T-helper 17 cell (primary cell): ENCODE measurements around the gene WDFY3. TPM values are rescaled to one million over a fixed set of nuclear protein-coding genes. Genes with fewer than 3 reads are reported as not detected.

Source experiments
- ATAC-seq: fragments of 150-1000 bp; cut with Tn5 transposase; 2 replicates; pipeline ENCODE4 v1.10.0; 2021; ENCODE audit warnings: mild to moderate bottlenecking, moderate library complexity
- DNase-seq, 3 donors: peaks; one replicate each; pipeline versions ENCODE4 v3.0.0 to v3.0.0-alpha.2; 2020 to 2021
- H3K9me3 ChIP-seq: one replicate; pipeline ENCODE4 v1.7.0; 2013; ENCODE audit warnings: low read length, mild to moderate bottlenecking; ENCODE audit not compliant: control insufficient read depth, poor library complexity, severe bottlenecking
- H3K27ac Mint-ChIP-seq: one replicate; pipeline ENCODE4 v1.8.0; 2022; ENCODE audit warnings: mild to moderate bottlenecking, moderate library complexity, mixed read lengths
- H3K27me3 Mint-ChIP-seq: one replicate; pipeline ENCODE4 v1.8.0; 2022; ENCODE audit warnings: mixed read lengths
- H3K36me3 Mint-ChIP-seq: one replicate; pipeline ENCODE4 v1.8.0; 2022; ENCODE audit warnings: low read depth, mixed read lengths
- H3K4me1 Mint-ChIP-seq: one replicate; pipeline ENCODE4 v1.8.0; 2022; ENCODE audit warnings: mild to moderate bottlenecking, mixed read lengths
- H3K4me3 Mint-ChIP-seq: one replicate; pipeline ENCODE4 v1.8.0; 2022; ENCODE audit warnings: mild to moderate bottlenecking, moderate library complexity, mixed read lengths
- total RNA-seq, 4 donors: library from RNA in 2 of 4; stranded (reverse) in 2 of 4; gene quantifications; one replicate each; pipeline ENCODE4 v1.2.3 and lab custom pipeline; 2022 to 2026

Gene WDFY3
- total RNA-seq = 1 to 10 TPM; 2.4 to 2.6 TPM
- 0.90 to 2.4 reads per million in 2 donors for total RNA-seq (lab: John Stamatoyannopoulos, UW)

DNA sequence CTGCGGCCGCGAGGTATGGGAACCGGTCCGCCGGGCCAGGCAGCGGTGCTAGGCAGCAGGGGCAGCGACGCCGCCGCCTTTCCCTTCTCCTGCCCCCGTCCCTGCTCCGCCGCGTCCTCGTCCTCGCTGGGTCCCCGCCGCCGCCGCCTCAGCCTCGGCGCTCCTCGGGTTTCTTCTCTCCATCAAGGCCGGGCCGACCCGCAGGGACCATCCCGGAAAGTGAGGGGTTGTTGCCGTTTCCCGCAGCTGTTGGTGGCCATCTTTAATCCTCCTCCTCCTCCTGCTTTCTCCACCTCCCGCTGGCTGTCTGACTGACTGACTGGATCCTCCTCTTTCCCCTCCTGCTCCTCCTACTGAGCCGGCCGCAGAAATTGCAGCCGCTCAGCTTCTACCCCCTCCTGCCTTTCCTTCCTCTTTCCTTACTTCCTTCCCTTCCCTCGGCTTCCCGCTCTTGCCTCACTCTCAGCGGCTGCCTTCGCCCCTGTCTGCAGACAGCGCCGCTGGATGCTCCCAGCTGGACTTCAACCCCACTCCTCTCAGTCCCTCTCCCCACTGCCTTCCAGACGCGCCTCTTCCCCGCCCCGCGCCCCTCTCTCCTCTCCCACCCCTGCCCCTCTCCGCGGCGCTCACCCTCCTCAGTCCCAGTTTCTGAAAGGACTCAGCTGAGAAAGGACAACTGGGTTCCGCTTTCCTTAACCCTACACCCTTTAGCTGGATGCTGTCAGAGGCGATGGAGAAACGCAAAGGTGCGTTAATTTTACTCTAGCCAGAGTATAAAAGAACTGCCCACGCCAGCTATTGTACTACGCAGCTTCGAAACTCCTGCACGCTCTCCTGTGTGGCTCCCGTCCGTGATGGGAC, at the start of gene WDFY3:
TSS of gene WDFY3 (minus strand) at position 309 of the 861 bp plus-strand sequence. CDS start 106,099 bp downstream, outside the sequence.
- peaks cover 11% of the 10 kb centered on the region for H3K4me1 Mint-ChIP-seq
- peak within 1 kb of the TSS; percentile 86 for H3K27ac Mint-ChIP-seq
- peaks cover 6% of the 10 kb centered on the region for H3K36me3 Mint-ChIP-seq
- ATAC-seq (peak; percentile 70), DNase-seq (no peak)
- peak within 1 kb of the TSS; percentile 94 for H3K4me3 Mint-ChIP-seq
- no peaks in the 10 kb centered on the region for H3K9me3 ChIP-seq
- H3K27me3 Mint-ChIP-seq = peaks cover 37% of the 10 kb centered on the region

DNA sequence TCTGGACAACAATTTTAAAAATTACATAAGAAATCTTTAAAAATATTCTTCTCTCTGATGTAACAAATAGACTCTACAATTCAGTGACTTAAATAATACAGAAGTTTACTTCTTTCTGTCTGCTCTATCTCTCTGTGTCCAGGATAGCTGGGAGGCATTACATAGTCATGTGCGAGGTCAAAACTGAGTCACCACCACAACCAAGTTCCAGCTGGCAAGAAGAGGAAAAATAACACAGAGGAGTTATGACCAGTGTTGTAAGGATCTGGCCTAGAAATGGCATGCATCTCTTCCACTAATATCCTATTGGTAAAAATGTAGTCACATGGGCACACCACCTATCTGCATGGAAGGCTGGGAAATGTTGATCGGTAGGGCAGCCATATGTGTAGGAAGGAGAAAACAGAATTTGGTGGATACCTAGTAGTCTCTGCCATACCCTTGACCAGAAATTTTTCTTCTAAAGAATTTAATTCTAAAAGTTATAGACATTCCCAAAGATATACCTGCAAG, 39.4 kb upstream of the WDFY3 start:
- no peak overlapping the region for H3K4me3 Mint-ChIP-seq
- H3K27me3 Mint-ChIP-seq = no peaks in the 10 kb centered on the region
- DNase-seq (no peak), ATAC-seq (no peak)
- no peaks in the 10 kb centered on the region for H3K4me1 Mint-ChIP-seq
- H3K9me3 ChIP-seq = no peaks in the 10 kb centered on the region
- no peaks in the 10 kb centered on the region for H3K36me3 Mint-ChIP-seq
- H3K27ac Mint-ChIP-seq = no peak overlapping the region

GRCh38 chr4:85000343-85000742, 33.9 kb upstream of the WDFY3 start:
- Mint-ChIP-seq H3K36me3 (no peaks in the 10 kb centered on the region), H3K27ac (no peak overlapping the region), H3K4me1 (no peaks in the 10 kb centered on the region), H3K27me3 (no peaks in the 10 kb centered on the region), H3K4me3 (no peak overlapping the region)
- ATAC-seq (no peak), DNase-seq (no peak)
- no peaks in the 10 kb centered on the region for H3K9me3 ChIP-seq

DNA sequence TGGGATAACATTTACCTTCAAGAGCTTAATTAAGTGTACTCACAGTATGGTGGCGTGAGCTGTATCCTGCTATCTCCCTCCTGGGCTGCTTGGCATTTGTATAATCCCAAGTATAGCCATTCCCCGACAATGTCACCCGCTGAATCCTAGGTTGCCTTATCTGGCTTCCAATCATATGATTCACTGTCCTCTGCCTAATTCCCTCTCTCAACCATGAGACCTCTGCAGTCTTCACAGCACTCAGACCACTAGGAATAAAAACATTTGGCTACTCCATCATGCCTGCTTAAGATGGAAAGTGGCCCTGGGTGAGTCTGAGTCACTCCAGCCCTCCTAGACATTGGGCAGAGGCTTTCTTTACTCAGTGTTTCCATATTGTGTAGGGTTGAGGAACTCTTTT, 28.9 kb upstream of the WDFY3 start:
- DNase-seq = no peak
- no peaks in the 10 kb centered on the region for H3K4me1 Mint-ChIP-seq
- no peak for ATAC-seq

GRCh38 chr4:84994280-84994679, 27.8 kb upstream of the WDFY3 start:
- DNase-seq (no peak), ATAC-seq (no peak)
- Mint-ChIP-seq H3K4me1 (no peaks in the 10 kb centered on the region), H3K27ac (no peak overlapping the region), H3K4me3 (no peak overlapping the region), H3K27me3 (no peaks in the 10 kb centered on the region), H3K36me3 (no peaks in the 10 kb centered on the region)
- H3K9me3 ChIP-seq = no peaks in the 10 kb centered on the region

More for the DNA sequence above, 28.9 kb upstream of the WDFY3 start:
- H3K27ac Mint-ChIP-seq = no peak overlapping the region
- no peaks in the 10 kb centered on the region for H3K9me3 ChIP-seq
- H3K36me3 Mint-ChIP-seq = no peaks in the 10 kb centered on the region
- no peak overlapping the region for H3K4me3 Mint-ChIP-seq
- H3K27me3 Mint-ChIP-seq = no peaks in the 10 kb centered on the region

DNA sequence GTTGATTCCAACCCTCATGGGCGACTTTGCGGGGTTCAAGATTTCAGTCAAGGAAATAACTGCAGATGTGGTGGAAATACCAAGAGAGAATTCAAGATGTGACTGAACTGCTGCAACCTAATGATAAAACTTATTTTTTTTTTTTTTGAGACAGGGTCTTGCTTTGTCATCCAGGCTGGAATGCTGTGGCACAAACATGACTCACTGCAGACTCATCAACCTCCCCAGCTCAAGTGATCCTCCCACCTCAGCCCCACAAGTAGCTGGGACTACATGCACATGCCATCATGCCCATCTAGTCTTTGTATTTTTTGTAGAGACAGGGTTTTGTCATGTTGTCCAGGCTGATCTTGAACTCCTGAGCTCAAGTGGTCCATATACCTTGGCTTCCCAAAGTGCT, 19.5 kb upstream of the WDFY3 start:
- no peak for ATAC-seq
- H3K9me3 ChIP-seq = no peaks in the 10 kb centered on the region
- Mint-ChIP-seq H3K4me1 (no peaks in the 10 kb centered on the region), H3K27me3 (peaks cover 11% of the 10 kb centered on the region), H3K36me3 (no peaks in the 10 kb centered on the region), H3K4me3 (no peak overlapping the region), H3K27ac (no peak overlapping the region)
- DNase-seq = no peak

DNA sequence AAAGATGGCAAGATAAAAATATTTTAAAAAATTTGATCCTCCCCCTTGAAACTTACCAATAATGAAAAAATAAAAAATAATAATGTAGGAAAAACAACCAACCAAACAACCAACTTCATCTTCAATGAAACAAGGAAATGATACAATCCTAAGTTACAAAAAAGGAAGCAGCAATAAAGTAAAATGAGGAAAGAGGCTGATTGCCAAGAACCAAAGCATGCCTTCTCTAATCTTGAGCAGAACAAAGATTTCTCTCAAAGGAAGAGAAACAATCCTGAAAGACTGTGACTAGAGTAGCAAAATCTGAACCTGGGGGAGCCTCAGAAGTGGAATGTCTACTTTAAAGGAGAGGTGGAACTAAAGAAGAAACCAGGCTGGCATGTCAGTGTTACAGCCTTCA, 10.9 kb upstream of the WDFY3 start:
- ATAC-seq (no peak), DNase-seq (no peak)
- Mint-ChIP-seq H3K36me3 (peaks cover 5% of the 10 kb centered on the region), H3K4me3 (no peak overlapping the region), H3K27me3 (peaks cover 22% of the 10 kb centered on the region), H3K4me1 (peaks cover 4% of the 10 kb centered on the region), H3K27ac (no peak overlapping the region)
- no peaks in the 10 kb centered on the region for H3K9me3 ChIP-seq

- Mint-ChIP-seq H3K27me3 (peaks cover 22% of the 10 kb centered on the region), H3K27ac (no peak overlapping the region), H3K4me3 (no peak overlapping the region), H3K4me1 (peaks cover 4% of the 10 kb centered on the region), H3K36me3 (peaks cover 5% of the 10 kb centered on the region)
- no peak for DNase-seq
- no peaks in the 10 kb centered on the region for H3K9me3 ChIP-seq
- ATAC-seq = no peak
Measured at GRCh38 chr4:84973856-84974255, 7.4 kb upstream of the WDFY3 start.

GRCh38 chr4:84971319-84971932, 4.9 kb upstream of the WDFY3 start:
- peaks cover 15% of the 10 kb centered on the region for H3K4me1 Mint-ChIP-seq
- no peak overlapping the region for H3K4me3 Mint-ChIP-seq
- ATAC-seq (peak; percentile 42), DNase-seq (no peak)
- no peaks in the 10 kb centered on the region for H3K9me3 ChIP-seq
- no peak overlapping the region for H3K27ac Mint-ChIP-seq
- peaks cover 34% of the 10 kb centered on the region for H3K27me3 Mint-ChIP-seq
- peaks cover 10% of the 10 kb centered on the region for H3K36me3 Mint-ChIP-seq

- no peaks in the 10 kb centered on the region for H3K9me3 ChIP-seq
- DNase-seq = no peak
- H3K36me3 Mint-ChIP-seq = peaks cover 6% of the 10 kb centered on the region
- no peak overlapping the region for H3K27ac Mint-ChIP-seq
- H3K4me3 Mint-ChIP-seq = no peak overlapping the region
- ATAC-seq = no peak
- peaks cover 11% of the 10 kb centered on the region for H3K4me1 Mint-ChIP-seq
- peaks cover 32% of the 10 kb centered on the region for H3K27me3 Mint-ChIP-seq
Measured at GRCh38 chr4:84968925-84969324, 2.4 kb upstream of the WDFY3 start.

- Mint-ChIP-seq H3K4me3 (peak overlapping the region; percentile 94), H3K4me1 (peaks cover 11% of the 10 kb centered on the region), H3K27ac (peak overlapping the region; percentile 86), H3K36me3 (peaks cover 6% of the 10 kb centered on the region), H3K27me3 (peaks cover 33% of the 10 kb centered on the region)
- ATAC-seq = peak; percentile 18
- no peaks in the 10 kb centered on the region for H3K9me3 ChIP-seq
- DNase-seq = no peak
Measured at GRCh38 chr4:84967243-84967690, 777 bp upstream of the WDFY3 start.

DNA sequence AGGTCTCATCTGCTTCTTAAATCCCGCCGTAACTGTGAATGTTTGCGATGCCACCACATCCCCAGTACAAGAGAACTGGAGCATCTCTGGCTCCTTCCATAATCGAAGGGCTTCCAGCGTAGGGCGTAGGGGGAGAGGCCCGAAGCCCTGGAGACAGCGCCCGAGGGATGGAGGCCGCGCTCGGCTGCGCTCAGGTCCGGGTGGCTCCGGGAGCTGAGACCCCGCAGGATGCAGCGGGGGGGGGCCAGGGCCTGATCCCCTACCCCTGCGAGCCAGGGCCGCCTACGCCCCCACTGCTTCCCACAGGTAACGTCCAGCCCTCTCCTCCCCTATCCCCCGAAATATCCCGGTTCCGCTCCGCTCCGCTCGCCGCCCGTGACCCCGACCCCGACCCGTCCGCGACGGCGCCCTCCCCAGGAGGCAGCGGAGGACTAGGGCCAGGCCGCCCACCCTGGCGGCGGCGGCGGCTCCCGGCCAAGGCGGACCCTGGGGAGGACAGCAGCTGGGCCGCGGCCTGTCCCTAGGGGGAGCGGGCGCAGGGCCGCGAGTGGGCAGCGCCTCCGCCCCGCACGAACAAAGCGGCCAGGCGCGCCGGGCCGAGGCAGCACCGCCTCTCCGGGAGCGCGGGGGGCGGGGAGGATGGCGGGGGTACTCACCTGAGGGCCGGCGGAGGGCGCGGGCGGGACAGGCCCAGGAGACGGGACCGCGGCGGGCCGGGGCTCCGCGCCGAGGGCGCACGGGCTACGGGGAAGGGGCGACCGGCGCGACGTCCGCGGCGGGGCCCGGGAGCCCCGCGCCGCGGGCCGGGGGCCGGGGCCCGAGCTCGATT, 723 bp downstream of the WDFY3 start:
- peaks cover 11% of the 10 kb centered on the region for H3K4me1 Mint-ChIP-seq
- peak overlapping the region; percentile 86 for H3K27ac Mint-ChIP-seq
- H3K27me3 Mint-ChIP-seq = peaks cover 37% of the 10 kb centered on the region
- ATAC-seq (peak; percentile 25), DNase-seq (no peak)
- peak overlapping the region; percentile 70 for H3K4me3 Mint-ChIP-seq
- H3K36me3 Mint-ChIP-seq = peaks cover 6% of the 10 kb centered on the region
- H3K9me3 ChIP-seq = no peaks in the 10 kb centered on the region
